Stomach smooth muscle (tissue), 2 donors: Measurements from ENCODE around the gene STAG3.

Source experiments
- H3K27ac ChIP-seq: one replicate; pipeline ENCODE4 v1.7.0; 2013; ENCODE audit warnings: mild to moderate bottlenecking, low read length, inconsistent platforms
- H3K27me3 ChIP-seq, 2 donors: one replicate each; pipeline ENCODE4 v1.7.0; 2013; ENCODE audit warnings: low read length in 2 of 2; ENCODE audit not compliant: insufficient read depth in 2 of 2, control insufficient read depth in 1 of 2
- H3K36me3 ChIP-seq, 2 donors: one replicate each; pipeline ENCODE4 v1.7.0; 2013; ENCODE audit warnings: low read length in 2 of 2; ENCODE audit not compliant: control insufficient read depth in 2 of 2, insufficient read depth in 2 of 2
- H3K4me1 ChIP-seq: one replicate; pipeline ENCODE4 v1.7.0; 2013; ENCODE audit warnings: low read length; ENCODE audit not compliant: control insufficient read depth, insufficient read depth
- H3K4me3 ChIP-seq, 2 donors: one replicate each; pipeline ENCODE4 v1.7.0; 2013; ENCODE audit warnings: low read length in 2 of 2
- H3K9ac ChIP-seq, 2 donors: one replicate each; pipeline ENCODE4 v1.7.0; 2013; ENCODE audit warnings: low read length in 2 of 2, mild to moderate bottlenecking in 1 of 2
- H3K9me3 ChIP-seq, 2 donors: one replicate each; pipeline ENCODE4 v1.7.0; 2013; ENCODE audit warnings: low read length in 2 of 2; ENCODE audit not compliant: control insufficient read depth in 2 of 2
- donor health status: healthy.
- donor health status: Pancreatic carcinoma.

The STAG3 gene

DNA sequence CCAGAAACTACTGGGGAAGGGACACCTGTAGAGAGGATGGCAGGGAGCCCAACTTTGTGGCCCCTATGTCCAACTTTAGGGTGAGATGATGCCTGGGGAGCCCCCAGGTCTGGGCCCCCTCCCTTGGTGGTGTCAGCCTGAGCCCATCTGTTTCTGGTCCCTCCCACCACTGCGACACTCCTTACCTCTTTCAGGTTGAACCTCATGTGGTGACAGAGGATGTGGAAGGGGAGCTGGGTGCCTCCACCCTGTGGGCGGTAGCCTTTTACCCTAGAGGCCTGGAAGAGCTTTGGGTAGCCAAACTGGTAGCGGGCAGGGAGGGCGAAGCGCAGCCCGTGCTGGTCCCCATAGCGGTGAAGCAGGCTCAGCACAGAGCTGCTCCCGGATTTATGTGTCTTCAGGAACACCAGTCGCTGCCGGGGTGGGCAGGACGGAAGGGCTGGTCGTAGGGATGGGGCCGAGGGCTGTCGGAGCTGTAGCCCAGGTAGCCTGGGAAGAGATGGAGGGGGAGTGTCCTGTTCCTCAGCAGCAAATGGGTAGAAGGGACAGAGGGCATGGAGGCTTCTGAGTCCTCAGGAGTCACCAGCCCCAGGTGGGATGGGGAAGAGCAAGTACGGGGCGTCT, 11.3 kb upstream of the STAG3 start:
- no peaks in the 10 kb centered on the region for H3K36me3 ChIP-seq
- no peak overlapping the region for H3K9ac ChIP-seq
- no peak overlapping the region for H3K27ac ChIP-seq
- H3K27me3 ChIP-seq = peaks cover 8 to 12% of the 10 kb centered on the region in 2 donors
- no peak overlapping the region for H3K4me3 ChIP-seq
- H3K9me3 ChIP-seq = no peaks in the 10 kb centered on the region
- peaks cover 16% of the 10 kb centered on the region for H3K4me1 ChIP-seq

DNA sequence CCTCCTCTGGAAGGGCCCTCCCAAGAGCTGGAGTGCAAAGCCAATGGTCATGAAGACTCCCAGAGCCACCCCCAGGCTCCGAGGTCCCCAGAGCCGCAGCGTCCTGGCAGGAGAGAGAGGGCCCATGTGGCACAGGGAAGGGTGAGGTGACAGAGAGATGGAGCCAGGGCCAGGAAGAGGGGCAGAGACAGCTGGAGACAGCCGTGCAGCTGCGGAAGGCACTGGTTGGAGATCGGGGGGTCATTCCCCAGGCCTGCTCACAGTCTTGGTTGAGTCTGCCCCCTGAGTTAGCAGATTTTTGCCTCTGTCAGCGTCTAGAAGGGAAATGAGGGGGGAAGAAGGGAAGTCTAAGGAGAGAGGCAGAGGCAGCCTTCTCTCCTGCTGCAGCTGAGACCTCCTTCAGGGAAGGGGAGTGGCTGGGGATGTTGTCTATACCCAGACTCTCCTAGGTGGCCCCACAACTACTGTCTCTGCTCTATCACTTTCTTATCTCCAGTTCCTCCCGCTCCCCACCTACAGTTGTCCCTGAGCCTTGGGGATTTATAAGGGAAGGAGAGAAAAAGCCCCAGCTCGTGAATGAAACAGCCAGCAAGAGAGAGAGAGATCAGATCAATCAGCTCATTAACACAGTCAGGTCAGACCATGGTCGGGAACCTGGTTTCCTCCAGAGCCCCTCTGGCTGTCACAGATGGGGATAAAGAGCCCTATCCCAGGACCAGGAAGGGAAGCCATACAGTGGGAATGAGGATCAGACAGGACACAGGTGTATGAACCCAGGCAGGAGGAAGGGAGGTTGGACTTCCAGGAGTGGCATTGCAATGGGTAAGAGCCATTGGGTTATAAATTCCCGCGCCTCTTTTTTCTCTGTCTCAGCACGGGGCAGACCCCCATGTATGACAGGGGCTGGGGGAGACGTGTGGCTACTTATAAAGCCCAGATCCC, 10.5 kb upstream of the STAG3 start:
- Histone ChIP-seq H3K9me3 (no peaks in the 10 kb centered on the region), H3K27ac (peak overlapping the region; percentile 11), H3K36me3 (no peaks in the 10 kb centered on the region), H3K9ac (peak overlapping the region in 1 of 2 donors; percentile 74), H3K4me1 (peaks cover 21% of the 10 kb centered on the region), H3K4me3 (peak overlapping the region in 1 of 2 donors; percentile 75), H3K27me3 (peaks cover 14 to 16% of the 10 kb centered on the region in 2 donors)

DNA sequence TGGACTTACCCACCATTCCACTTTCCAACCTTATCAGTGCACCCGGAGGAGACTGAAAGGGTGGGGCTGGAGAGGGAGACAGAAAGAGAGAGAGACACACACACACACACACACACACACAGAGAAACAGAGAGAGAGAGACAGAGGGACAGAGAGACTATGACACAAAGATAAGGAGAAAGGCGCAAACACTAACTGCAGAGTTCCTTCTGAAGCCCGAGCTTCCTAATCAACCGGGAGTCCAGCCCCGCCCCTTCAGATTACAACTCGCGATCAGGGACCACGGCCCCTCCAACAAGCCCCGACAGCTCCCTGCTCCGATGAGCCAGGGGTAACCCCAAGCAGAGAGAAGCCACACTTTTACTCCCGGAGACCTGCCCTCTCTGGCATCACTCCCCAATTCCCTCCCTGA, 9.8 kb upstream of the STAG3 start:
- H3K9me3 ChIP-seq = no peaks in the 10 kb centered on the region
- H3K27me3 ChIP-seq = peaks cover 14 to 16% of the 10 kb centered on the region in 2 donors
- peak overlapping the region; percentile 11 for H3K27ac ChIP-seq
- no peaks in the 10 kb centered on the region for H3K36me3 ChIP-seq
- H3K9ac ChIP-seq = peak overlapping the region; percentile 62 to 74
- peak overlapping the region; percentile 75 to 81 for H3K4me3 ChIP-seq
- H3K4me1 ChIP-seq = peaks cover 21% of the 10 kb centered on the region

DNA sequence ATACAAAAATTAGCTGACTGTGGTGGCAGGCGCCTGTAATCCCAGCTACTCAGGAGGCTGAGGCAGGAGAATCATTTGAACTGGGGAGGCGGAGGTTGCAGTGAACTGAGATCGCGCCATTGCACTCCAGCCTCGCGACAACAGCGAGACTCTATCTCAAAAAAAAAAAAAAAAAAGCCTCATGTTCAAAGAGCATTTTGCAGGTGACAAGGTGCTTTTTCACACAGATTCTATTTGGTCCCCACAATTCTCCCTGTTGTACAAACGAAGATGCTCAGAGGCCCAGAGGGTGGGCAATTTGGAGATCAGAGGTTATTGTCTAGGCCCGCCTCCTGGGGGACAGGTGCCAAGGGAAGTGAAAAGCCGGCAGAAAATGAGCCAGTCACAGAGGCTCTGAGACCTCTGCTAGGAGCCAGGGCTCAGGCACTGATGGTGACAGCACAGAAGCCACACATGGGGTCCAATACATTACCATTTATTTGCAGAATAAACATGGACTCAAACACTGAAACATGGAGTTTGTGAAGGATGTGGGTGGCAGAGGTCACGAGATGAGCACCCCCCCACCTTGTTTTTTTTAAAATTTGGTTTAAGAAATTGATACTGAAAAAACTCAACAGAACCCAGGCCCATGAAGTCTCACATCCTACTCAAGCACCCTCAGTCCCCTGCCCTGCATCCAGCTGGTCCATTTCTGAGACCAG, 8.4 kb upstream of the STAG3 start:
- Histone ChIP-seq H3K36me3 (no peaks in the 10 kb centered on the region), H3K9me3 (no peaks in the 10 kb centered on the region), H3K9ac (no peak overlapping the region), H3K27ac (no peak overlapping the region), H3K4me3 (no peak overlapping the region), H3K4me1 (peaks cover 21% of the 10 kb centered on the region), H3K27me3 (peaks cover 12 to 16% of the 10 kb centered on the region in 2 donors)

DNA sequence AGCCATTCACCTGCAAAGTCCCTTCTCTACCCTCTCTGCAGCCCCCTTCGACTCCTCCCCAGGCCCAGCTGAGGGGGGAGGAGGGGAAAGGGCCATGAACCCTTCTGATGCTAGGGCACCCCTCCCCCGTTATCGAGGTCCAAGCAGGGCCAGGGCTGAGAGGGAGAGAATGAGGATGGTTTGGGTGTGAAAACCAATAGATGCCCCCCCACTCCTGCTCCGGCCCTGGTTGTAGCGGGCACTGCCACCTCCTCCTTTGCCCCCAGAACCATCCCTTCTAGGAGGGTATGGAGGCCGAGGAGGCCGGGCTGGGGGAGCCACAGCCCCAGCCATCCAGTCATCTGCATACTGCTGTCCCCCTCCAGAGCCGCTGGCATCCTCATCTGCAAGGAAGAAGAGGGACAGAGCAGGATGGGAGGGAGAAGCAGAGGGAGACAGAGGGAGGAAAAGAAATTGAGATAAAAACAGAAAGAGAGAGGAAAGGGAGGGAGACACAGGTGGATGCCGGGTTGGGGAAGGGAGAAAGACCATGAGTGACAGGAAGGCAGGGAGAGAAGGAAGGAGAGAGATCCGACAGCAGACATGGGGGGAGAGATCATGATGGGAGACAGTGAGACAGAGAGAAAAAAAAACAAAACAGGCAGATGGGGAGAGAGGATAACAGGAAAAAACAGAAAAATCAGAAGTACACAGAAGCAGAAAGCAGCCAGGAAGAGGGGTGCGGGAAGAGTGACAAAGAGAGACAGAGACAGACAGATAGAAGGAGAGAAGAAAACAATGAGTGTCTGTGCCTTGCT, 7.4 kb upstream of the STAG3 start:
- H3K27ac ChIP-seq = no peak overlapping the region
- no peaks in the 10 kb centered on the region for H3K9me3 ChIP-seq
- H3K36me3 ChIP-seq = no peaks in the 10 kb centered on the region
- H3K9ac ChIP-seq = no peak overlapping the region
- H3K4me3 ChIP-seq = no peak overlapping the region
- peaks cover 12 to 16% of the 10 kb centered on the region in 2 donors for H3K27me3 ChIP-seq
- H3K4me1 ChIP-seq = peaks cover 21% of the 10 kb centered on the region

DNA sequence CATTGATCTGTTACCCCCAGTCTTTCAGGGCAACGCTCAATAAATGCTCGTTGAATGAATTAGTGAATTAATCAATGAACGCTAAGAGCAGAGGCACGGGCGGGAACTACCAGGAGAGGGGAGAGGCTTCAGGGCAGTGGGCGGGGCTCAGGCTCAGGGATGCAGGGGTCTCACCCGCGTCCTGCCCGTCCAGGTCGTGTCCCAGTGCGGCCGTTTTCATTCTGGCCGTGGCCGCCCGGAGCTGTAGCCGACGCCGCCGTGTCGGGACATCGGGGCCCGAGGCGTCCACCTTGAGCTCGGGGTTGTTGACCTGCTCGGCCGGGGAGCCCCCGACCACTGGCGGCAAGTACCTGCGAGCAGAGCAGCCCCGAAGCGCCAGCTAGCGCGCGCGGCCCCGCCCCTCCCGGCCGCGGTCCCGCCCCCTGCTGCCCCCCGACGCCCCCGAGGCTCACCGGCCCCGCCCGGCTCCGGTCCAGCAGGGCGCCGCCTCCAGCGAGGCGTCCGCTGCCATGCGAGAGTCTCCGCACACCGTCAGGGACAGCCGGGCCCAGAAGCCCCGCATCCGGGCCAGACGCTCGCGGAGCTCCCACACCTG, 6.5 kb upstream of the STAG3 start:
- H3K9me3 ChIP-seq = no peaks in the 10 kb centered on the region
- peaks cover 21% of the 10 kb centered on the region for H3K4me1 ChIP-seq
- H3K9ac ChIP-seq = no peak overlapping the region
- H3K27ac ChIP-seq = no peak overlapping the region
- peaks cover 12 to 16% of the 10 kb centered on the region in 2 donors for H3K27me3 ChIP-seq
- no peaks in the 10 kb centered on the region for H3K36me3 ChIP-seq
- H3K4me3 ChIP-seq = peak overlapping the region in 1 of 2 donors; percentile 40

DNA sequence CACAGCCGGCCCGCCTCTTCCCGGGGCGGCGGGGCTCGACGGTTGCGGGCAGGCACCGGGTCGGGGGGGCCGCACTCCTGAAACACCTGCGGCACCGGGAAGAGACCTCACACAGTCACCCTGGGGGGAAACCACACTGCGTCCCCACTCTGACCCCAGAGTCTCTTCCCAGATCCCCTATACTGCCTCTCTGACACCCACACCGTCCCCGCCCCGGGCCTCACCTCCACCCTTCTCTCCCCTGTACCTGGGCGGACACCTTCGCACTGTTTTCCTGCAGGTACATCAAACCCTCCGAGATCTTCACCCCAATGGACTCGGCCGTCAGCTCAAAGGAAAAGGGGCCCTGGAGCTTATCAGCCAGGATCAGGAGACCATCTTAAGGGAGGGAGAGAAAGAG, 5.9 kb upstream of the STAG3 start:
- Histone ChIP-seq H3K4me3 (no peak overlapping the region), H3K27ac (no peak overlapping the region), H3K9me3 (no peaks in the 10 kb centered on the region), H3K27me3 (peaks cover 9 to 16% of the 10 kb centered on the region in 2 donors), H3K36me3 (no peaks in the 10 kb centered on the region), H3K9ac (no peak overlapping the region), H3K4me1 (peaks cover 26% of the 10 kb centered on the region)

DNA sequence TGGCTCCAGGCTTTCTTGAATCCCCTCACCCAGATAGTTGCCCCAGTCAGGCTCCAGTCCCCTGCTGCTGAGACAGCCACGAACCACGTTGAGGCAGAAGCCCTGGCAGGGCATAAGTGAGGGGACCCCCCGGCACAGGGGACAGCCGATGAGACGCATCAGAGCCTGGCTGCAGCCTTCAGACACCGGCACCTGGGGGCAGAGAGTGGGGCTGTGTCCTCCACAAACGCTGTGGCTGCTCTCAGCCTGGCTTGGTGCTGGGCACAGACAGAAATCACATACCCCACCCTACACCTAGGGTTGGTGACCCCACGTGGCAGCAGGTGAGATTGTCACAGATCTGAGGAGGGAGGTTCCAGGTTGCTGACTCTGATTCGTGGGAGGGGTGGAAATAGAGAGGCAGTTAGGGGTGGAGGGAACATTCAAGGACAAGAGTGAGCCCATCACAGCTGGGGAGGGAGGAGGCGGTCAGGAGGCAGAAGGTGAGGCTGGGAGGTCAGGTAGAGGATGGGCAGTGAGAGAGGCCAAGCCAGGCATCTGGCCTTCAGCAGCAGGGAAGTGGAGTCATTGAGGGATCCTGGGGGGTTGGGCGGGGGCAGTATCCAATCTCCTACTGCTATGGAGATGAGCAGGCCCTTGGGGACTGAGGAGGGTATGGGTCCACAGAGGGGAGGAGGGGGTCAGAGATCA, 3.8 kb upstream of the STAG3 start:
- peaks cover 6 to 16% of the 10 kb centered on the region in 2 donors for H3K27me3 ChIP-seq

DNA sequence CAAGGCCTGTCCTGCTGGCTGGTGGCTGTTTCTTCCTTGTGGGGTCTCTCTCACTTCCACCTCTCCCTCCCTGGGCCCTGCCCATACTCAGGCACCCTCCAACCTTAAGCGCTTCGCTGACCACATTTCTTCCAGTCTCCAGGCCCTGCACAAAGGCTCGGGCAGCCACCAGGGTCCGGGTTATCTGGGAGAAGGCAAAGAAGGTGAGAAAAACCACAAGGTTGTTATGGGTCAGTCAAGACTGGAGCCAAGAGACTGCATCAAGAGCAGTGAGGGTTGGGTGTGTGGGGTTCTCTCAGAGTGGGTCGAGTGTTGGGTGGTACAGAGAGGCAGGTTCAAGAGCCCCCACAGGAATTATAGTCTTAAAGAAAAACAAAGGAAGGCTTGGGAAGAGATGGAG, 3.1 kb upstream of the STAG3 start:
- no peaks in the 10 kb centered on the region for H3K36me3 ChIP-seq
- peaks cover 6 to 16% of the 10 kb centered on the region in 2 donors for H3K27me3 ChIP-seq
- peaks cover 17% of the 10 kb centered on the region for H3K4me1 ChIP-seq
- H3K27ac ChIP-seq = no peak overlapping the region
- no peak overlapping the region for H3K9ac ChIP-seq
- no peak overlapping the region for H3K4me3 ChIP-seq
- H3K9me3 ChIP-seq = no peaks in the 10 kb centered on the region

More for the DNA sequence above, 3.8 kb upstream of the STAG3 start:
- H3K4me3 ChIP-seq = no peak overlapping the region
- H3K36me3 ChIP-seq = no peaks in the 10 kb centered on the region
- no peaks in the 10 kb centered on the region for H3K9me3 ChIP-seq
- H3K27ac ChIP-seq = no peak overlapping the region
- H3K9ac ChIP-seq = no peak overlapping the region
- H3K4me1 ChIP-seq = peaks cover 17% of the 10 kb centered on the region
